Subcutaneous abdominal adipose tissue (tissue), 5 donors: ENCODE data around the gene EPB41.
"Not testable (repeated sequence)": the region's sequence is repeated elsewhere in the genome, so short reads cannot be mapped to it uniquely, and the experiment has no call there.

Experiments
- H3K27ac ChIP-seq: one replicate; pipeline ENCODE4 v1.7.0; 2013; ENCODE audit warnings: low read depth, mild to moderate bottlenecking, inconsistent platforms, low read length, moderate library complexity
- H3K27me3 ChIP-seq, 5 donors: one replicate each; pipeline ENCODE4 v1.7.0; 2013; ENCODE audit warnings: low read length in 5 of 5, inconsistent platforms in 1 of 5; ENCODE audit not compliant: control insufficient read depth in 5 of 5, insufficient read depth in 4 of 5
- H3K36me3 ChIP-seq, 5 donors: one replicate each; pipeline ENCODE4 v1.7.0; 2013; ENCODE audit warnings: low read length in 5 of 5; ENCODE audit not compliant: control insufficient read depth in 5 of 5, insufficient read depth in 5 of 5
- H3K4me1 ChIP-seq, 5 donors: one replicate each; pipeline ENCODE4 v1.7.0; 2013; ENCODE audit warnings: low read length in 5 of 5, mild to moderate bottlenecking in 3 of 5, moderate library complexity in 1 of 5; ENCODE audit not compliant: control insufficient read depth in 5 of 5, insufficient read depth in 5 of 5
- H3K4me3 ChIP-seq, 5 donors: one replicate each; pipeline ENCODE4 v1.7.0; 2013; ENCODE audit warnings: low read length in 5 of 5, low read depth in 1 of 5
- H3K9ac ChIP-seq, 5 donors: one replicate each; pipeline ENCODE4 v1.7.0; 2013; ENCODE audit warnings: low read length in 5 of 5, mild to moderate bottlenecking in 4 of 5, moderate library complexity in 3 of 5
- H3K9me3 ChIP-seq, 5 donors: one replicate each; pipeline ENCODE4 v1.7.0; 2013; ENCODE audit warnings: low read length in 5 of 5; ENCODE audit not compliant: control insufficient read depth in 5 of 5
- donor health status: healthy.
- donor health status: healthy.
- donor health status: healthy.
- donor health status: healthy.
- donor health status: healthy.

Gene EPB41

GRCh38 chr1:29133861-29134694, 219.7 kb downstream of the EPB41 start:
- Histone ChIP-seq H3K4me3 (peak overlapping the region in 2 of 5 donors; percentile 2 to 22), H3K9ac (no peak overlapping the region), H3K27me3 (no peaks in the 10 kb centered on the region), H3K27ac (no peak overlapping the region), H3K4me1 (peaks cover 0 to 10% (median 5%) of the 10 kb centered on the region in 5 donors), H3K36me3 (no peaks in the 10 kb centered on the region), H3K9me3 (no peaks in the 10 kb centered on the region)

GRCh38 chr1:29134695-29135028, 220.3 kb downstream of the EPB41 start:
- Histone ChIP-seq H3K27ac (no peak overlapping the region), H3K4me1 (peaks cover 0 to 10% (median 5%) of the 10 kb centered on the region in 5 donors), H3K4me3 (no peak overlapping the region), H3K9ac (no peak overlapping the region), H3K36me3 (no peaks in the 10 kb centered on the region), H3K9me3 (no peaks in the 10 kb centered on the region), H3K27me3 (no peaks in the 10 kb centered on the region)

GRCh38 chr1:29136391-29136915, 222.1 kb downstream of the EPB41 start:
- H3K36me3 ChIP-seq: no peaks in the 10 kb centered on the region
- H3K4me1 ChIP-seq: peaks cover 0 to 10% (median 5%) of the 10 kb centered on the region in 5 donors
- H3K27me3 ChIP-seq: no peaks in the 10 kb centered on the region
- H3K9me3 ChIP-seq: no peaks in the 10 kb centered on the region
- no peak overlapping the region for H3K4me3 ChIP-seq
- no peak overlapping the region for H3K9ac ChIP-seq
- no peak overlapping the region for H3K27ac ChIP-seq

- H3K4me1 ChIP-seq: peaks cover 0 to 10% (median 8%) of the 10 kb centered on the region in 5 donors
- H3K27me3 ChIP-seq: no peaks in the 10 kb centered on the region
- H3K9ac ChIP-seq: no peak overlapping the region
- no peak overlapping the region for H3K4me3 ChIP-seq
- peaks cover under 1 to 29% (median 21%) of the 10 kb centered on the region in 5 donors for H3K36me3 ChIP-seq
- H3K9me3 ChIP-seq: no peaks in the 10 kb centered on the region
- H3K27ac ChIP-seq: no peak overlapping the region
Measured at GRCh38 chr1:29142714-29143113, 228.3 kb downstream of the EPB41 start.

GRCh38 chr1:29144178-29144577, 229.8 kb downstream of the EPB41 start:
- Histone ChIP-seq H3K9me3 (no peaks in the 10 kb centered on the region), H3K36me3 (peaks cover 5 to 43% (median 36%) of the 10 kb centered on the region in 5 donors), H3K27ac (no peak overlapping the region), H3K4me1 (peaks cover 0 to 10% (median 8%) of the 10 kb centered on the region in 5 donors), H3K9ac (no peak overlapping the region), H3K27me3 (no peaks in the 10 kb centered on the region), H3K4me3 (no peak overlapping the region)

GRCh38 chr1:29145739-29146437, 231.5 kb downstream of the EPB41 start:
- Histone ChIP-seq H3K4me1 (peaks cover 0 to 10% (median 8%) of the 10 kb centered on the region in 5 donors), H3K4me3 (no peak overlapping the region), H3K9me3 (no peaks in the 10 kb centered on the region), H3K27ac (peak overlapping the region; percentile 75), H3K9ac (no peak overlapping the region), H3K27me3 (no peaks in the 10 kb centered on the region), H3K36me3 (peaks cover 7 to 59% (median 51%) of the 10 kb centered on the region in 5 donors)

- Histone ChIP-seq H3K27me3 (no peaks in the 10 kb centered on the region), H3K9ac (no peak overlapping the region), H3K4me3 (no peak overlapping the region), H3K36me3 (peaks cover 23 to 86% (median 77%) of the 10 kb centered on the region in 5 donors), H3K4me1 (peaks cover 0 to 10% (median 8%) of the 10 kb centered on the region in 5 donors), H3K27ac (no peak overlapping the region), H3K9me3 (no peaks in the 10 kb centered on the region)
Measured at GRCh38 chr1:29148656-29149491, 234.5 kb downstream of the EPB41 start.

- not testable (repeated sequence) for H3K27ac ChIP-seq, H3K27me3 ChIP-seq, H3K9me3 ChIP-seq, H3K9ac ChIP-seq, H3K4me3 ChIP-seq
- Histone ChIP-seq H3K4me1 (peaks cover 0 to 10% (median 8%) of the 10 kb centered on the region in 5 donors), H3K36me3 (peaks cover 29 to 96% (median 87%) of the 10 kb centered on the region in 5 donors)
Measured at GRCh38 chr1:29150346-29150745, 236.0 kb downstream of the EPB41 start.

GRCh38 chr1:29152046-29152805, 237.9 kb downstream of the EPB41 start:
- Histone ChIP-seq H3K9me3 (no peaks in the 10 kb centered on the region), H3K36me3 (peaks cover 35 to 97% (median 87%) of the 10 kb centered on the region in 5 donors), H3K4me1 (peaks cover under 1 to 14% (median 7%) of the 10 kb centered on the region in 5 donors), H3K9ac (no peak overlapping the region), H3K4me3 (no peak overlapping the region), H3K27me3 (no peaks in the 10 kb centered on the region), H3K27ac (no peak overlapping the region)
